NCI-H2171 (cell line): ENCODE results near the gene ALS2CL.

Source experiments
- DNase-seq: peaks from one replicate; lab custom pipeline; 2025; lab: John Stamatoyannopoulos, UW

ALS2CL gene

DNA sequence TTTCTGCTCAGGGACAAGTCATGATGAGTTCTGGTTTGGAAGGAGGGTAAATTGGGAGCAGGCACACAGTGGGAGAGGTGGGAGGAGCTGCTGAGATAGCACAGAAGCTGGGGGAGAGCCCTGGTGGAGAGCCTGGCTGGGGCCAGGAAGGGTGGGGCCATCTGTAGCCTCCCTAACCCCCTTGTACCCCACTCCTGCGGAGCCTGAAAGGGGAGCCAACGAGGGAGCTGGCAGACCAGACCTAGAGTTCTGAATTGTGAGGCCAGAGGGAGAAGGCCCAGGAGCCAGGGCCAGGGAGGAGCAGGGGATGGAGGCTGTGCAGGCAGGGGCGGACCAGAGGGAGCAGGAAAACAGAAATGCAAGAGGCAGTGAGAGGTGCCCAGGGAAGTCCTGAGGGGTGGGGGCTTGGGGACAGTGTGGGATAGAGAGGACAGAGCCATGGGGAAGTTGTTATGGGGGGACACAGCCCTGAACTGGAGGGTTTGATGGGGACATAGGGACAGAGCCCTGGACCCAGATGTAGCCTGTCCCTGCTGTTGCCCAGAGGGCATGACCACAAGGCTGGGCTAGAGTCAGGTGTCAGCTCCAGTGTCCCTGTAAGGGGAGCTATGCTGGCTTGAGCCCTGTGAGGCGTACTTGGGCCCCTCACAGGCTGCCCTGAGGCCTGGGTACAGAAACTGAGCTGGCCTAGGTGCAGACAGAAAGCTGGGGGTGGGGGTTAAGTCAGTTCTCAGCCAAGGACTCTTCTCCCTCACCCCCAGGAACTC, 8.9 kb upstream of the ALS2CL start:
- DNase-seq, result no peak

DNA sequence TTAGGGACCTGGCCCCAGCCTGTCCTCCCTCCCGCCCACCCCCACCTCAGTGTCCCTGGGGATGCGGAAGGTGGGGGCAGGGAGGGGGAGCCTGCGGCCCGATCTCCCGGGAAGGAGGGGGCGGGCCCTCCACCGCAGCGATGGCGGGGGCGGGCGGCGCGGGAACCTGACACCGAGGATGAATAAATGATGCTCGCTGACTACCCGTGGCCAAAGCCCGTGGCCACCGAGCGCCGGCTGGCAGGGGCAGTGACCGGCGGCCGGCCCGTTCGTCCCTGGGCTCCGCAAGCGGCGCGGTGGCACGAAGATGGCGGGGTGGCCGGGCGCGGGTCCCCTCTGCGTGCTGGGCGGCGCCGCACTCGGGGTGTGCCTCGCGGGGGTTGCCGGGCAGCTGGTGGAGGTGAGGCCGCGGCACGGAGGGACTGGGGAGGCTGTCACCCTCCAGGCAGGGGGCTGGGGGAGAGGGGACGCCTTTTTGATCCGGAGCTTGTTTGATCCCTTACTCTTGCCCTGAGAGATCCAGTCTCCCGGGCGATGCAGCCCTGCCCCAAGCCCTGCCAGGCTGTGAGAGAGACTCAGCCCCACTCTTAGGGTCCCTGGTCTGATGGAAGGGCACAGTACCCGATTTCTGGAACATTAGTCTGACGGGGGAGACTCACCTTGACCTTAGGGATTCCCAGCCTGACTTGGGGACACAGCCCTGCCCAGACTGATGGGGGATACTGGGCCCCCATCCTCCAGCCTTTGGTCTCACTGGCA, 7.9 kb upstream of the ALS2CL start, which contains the start of gene TMIE:
TSS of gene TMIE (plus strand) at position 212 of the 759 bp plus-strand sequence. CDS start at position 308, 96 bp downstream.
- DNase-seq, result no peak

GRCh38 chr3:46700772-46701171, 7.3 kb upstream of the ALS2CL start:
- DNase-seq, result no peak

DNA sequence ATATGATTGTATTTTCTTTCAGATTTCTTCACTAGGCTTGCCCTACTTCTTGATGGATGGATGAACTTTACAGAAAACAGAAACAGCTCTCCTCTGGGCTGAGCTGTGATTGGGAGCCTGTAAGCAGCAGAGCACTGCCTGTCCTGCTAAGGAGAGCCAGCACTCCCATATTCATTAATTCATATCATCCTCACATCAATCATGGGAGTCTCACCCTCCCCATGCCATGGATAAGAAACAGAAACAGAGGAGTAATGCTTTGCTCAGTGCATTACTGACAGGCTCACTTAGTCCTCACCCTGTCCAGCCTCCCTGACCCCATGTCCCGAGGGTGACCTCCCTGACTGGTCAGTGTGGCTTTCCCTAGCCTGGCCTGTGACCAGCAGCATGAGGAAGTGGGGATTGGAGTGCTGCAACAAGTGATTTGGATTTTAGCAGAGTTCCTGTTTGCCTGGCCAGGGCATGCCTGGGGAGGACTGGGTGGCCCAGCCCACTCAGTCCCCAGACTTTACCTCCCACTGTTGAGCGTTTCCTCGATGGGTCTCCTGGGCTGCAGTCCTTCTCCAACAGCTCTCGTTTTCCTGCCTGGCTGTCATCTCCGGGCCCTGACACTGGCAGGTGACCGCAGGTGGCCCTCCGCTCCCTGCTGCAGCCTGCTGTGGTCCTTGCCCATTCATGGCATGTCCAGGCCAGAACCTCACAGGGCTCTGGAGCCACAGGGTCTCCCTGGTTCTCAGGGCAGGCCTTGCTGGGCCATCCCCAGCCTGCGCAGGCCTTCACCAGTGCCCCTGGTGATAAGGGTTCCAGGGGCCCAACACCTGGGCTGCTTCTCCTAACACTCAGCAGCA, 6.4 kb upstream of the ALS2CL start:
- no peak for DNase-seq

GRCh38 chr3:46695962-46696894, 2.7 kb upstream of the ALS2CL start:
- DNase-seq, result no peak

GRCh38 chr3:46695177-46695961, 1.9 kb upstream of the ALS2CL start:
- no peak for DNase-seq

DNA sequence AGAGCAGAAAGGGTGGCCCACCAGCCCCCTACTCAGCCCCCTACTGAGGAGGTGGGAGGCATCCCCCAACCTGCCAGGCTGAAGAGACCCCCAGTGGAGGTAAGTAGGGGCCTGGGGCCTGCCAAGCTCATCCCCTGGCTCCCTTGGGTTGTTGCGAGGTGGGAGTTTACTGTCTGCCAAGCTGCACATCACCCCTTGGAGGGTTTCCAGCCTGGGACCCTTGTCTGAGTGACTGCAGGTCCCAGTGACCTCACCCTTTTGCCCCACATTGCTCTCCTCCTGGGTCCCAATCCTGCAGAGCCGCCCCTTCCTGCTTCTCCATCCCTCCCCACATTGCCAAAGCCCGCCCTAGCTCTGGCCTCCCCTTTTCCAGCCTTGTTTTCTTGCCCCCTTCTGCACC, 1.0 kb upstream of the ALS2CL start:
- no peak for DNase-seq

GRCh38 chr3:46693892-46694226, 380 bp upstream of the ALS2CL start:
- no peak for DNase-seq

DNA sequence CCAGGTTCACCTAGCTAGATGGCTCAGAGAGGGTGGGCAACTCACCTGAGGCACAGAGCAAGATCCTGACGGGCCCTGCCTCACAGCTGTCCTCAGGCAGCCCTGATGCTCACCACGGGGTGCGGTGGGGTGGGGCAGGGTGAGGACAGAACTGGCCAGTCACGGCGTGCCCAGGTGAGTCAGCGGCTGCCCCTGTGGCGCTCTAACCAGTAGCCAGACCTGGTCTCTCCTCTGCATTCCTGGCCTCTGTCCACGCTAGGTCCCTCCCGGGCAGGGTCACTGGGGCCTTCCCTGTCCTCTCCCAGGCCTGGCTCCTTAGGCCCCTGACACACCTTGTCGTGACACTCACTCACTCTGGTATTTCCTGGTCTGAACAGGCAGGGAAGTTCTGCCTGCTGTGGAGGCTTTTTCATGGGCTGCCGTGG, 901 bp downstream of the ALS2CL start:
- DNase-seq, result no peak

DNA sequence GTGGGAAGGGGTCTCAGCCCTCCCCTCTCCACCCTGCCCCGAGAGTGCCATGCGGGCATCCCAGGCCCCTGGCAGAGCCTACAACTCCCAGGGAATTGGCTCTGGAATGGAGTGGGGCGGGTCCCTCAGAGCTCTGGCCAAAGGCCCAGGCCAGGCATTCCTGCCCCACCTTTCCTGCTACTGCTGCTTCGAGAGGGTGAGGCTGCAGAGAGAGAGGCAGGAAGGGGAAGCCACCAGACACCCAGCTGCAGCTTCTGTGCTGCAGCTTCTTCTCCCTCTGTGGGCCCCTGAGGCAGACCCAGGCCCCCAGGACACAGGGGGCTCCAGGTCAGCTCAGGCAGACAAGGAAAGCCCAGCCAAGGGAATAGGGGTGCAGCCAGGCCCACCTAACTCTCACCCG, 2.7 kb downstream of the ALS2CL start:
- no peak for DNase-seq

- DNase-seq, result no peak
Measured at GRCh38 chr3:46685446-46685845, 8.0 kb downstream of the ALS2CL start.

- no peak for DNase-seq
Measured at GRCh38 chr3:46684891-46685290, 8.6 kb downstream of the ALS2CL start.

GRCh38 chr3:46682974-46683373, 10.5 kb downstream of the ALS2CL start:
- no peak for DNase-seq

DNA sequence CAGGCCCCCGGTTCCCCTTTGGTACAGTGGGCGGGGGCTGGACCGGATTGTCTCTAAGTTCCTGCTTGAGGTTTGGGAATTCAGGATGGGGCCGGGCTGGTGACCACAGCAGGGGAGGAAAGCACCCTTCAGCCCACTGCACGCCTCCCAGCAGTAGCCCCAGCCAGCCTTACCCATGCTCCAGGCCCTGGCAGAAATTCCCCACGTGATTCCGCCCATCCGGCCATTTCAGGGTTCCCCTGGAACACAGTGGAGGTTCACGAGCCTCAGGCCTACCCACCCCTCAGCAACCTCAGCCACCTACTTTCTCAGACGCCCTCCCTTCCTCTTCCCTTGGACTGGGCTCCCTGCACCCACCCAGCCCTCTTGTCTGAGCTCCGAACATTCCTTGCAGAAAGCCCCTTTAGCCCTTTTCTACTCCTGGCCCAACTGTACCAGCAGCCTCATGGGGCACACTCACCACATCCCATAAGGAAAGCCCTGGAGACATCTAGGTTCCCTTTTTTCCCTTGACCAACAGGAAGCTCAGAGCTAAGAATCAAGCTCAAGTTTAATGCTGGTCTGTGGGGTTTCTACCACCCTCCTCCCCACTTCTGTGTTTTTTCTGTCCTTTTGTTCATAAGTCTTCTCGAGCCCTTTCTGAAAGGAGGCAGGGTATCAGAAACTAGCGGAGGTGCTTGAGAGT, 11.5 kb downstream of the ALS2CL start:
- no peak for DNase-seq

GRCh38 chr3:46681387-46681786, 12.1 kb downstream of the ALS2CL start:
- DNase-seq, result no peak

GRCh38 chr3:46680298-46680826, 13.1 kb downstream of the ALS2CL start:
- DNase-seq, result no peak

- no peak for DNase-seq
Measured at GRCh38 chr3:46679681-46680080, 13.8 kb downstream of the ALS2CL start.

DNA sequence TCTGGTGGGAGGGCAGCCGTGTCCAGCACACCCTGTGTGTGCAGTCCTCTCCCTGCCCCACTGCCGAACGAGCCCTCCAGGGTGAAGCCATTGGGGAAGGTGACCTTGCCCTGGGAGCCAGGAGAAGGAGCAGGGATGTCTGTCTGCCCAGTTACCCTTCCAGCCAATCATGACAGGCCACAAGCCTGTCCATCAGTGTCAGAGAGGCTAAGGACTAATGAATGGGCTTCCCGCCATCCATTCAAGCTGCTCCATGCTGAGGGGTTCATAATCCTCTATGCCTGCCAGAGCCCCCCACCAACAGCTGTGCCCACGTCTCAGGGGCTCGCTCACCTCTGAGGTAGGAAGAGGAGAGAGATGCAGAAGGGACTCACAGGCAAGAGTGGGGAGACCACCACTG, 15.2 kb downstream of the ALS2CL start:
- DNase-seq, result no peak

DNA sequence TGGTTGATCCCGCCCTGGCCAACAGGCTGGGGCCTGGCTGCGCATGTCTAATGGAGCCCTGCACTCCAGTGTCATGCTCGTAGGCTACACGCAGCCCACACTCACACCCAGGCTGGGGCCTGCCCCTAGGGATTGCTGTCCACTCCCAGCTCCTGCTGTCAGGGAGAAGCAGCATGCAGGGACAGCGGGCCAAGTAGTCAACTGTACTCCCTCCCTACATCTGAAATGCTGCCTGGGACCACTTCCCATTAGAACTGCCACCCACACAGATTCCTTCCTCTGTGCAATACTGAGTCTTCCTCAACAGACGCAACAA, 16.1 kb downstream of the ALS2CL start:
- no peak for DNase-seq
